ENCODE measurements around the gene GTF2B. TPM values are rescaled to one million over a fixed set of nuclear protein-coding genes. Genes with fewer than 3 reads are reported as not detected.

Gene GTF2B
- total and polyA plus RNA-seq, 7 donors, result 21.6 to 47.4 (median 33.9) TPM

GRCh38 chr1:88877911-88878310 is 13.5 kb downstream of the GTF2B start:
- Histone ChIP-seq H3K9me3 (no peaks in the 10 kb centered on the region), H3K27ac (peak overlapping the region in 1 of 4 donors; percentile 24), H3K4me1 (peaks cover 0 to 37% (median 20%) of the 10 kb centered on the region in 4 donors), H3K4me3 (no peak overlapping the region), H3K27me3 (no peaks in the 10 kb centered on the region), H3K36me3 (peaks cover 0 to 10% (median 2%) of the 10 kb centered on the region in 4 donors)
- no peak for DNase-seq
- WGBS, 2 donors, result 80 to 88% methylated on average over 9 of the region's 9 CpGs
- intact Hi-C loops (cut with DNase I), result loop anchor here (5.0 to 10.0 kb wide), 2 partner anchors 73 to 221 kb away; no protein-coding TSS in a partner anchor
- TF ChIP-seq POLR2A (IDR thresholded peaks at IDR 0.05) (no peak), CTCF (IDR thresholded peaks at IDR 0.05) (no peak), POLR2AphosphoS5 (IDR thresholded peaks at IDR 0.05) (no peak), EP300 (IDR thresholded peaks at IDR 0.05) (no peak)

- H3K9me3 ChIP-seq, result no peaks in the 10 kb centered on the region
- H3K27me3 ChIP-seq, result no peaks in the 10 kb centered on the region
- no peak for DNase-seq
- intact Hi-C loops (cut with DNase I), result loop anchor here (5.0 to 10.0 kb wide), 2 partner anchors 73 to 220 kb away; no protein-coding TSS in a partner anchor
- no peak for TF ChIP-seq POLR2A (IDR thresholded peaks at IDR 0.05)
- peak in 3 of 4 experiments; percentile 40 to 57 (median 48) for TF ChIP-seq CTCF (IDR thresholded peaks at IDR 0.05)
- TF ChIP-seq EP300 (IDR thresholded peaks at IDR 0.05), result no peak
- WGBS, 2 donors, result 38 to 39% methylated on average over 6 of the region's 6 CpGs
- peaks cover 0 to 10% (median 2%) of the 10 kb centered on the region in 4 donors for H3K36me3 ChIP-seq
- peak overlapping the region in 1 of 4 donors; percentile 24 for H3K27ac ChIP-seq
- peaks cover 0 to 37% (median 20%) of the 10 kb centered on the region in 4 donors for H3K4me1 ChIP-seq
- no peak overlapping the region for H3K4me3 ChIP-seq
These were observed 14.0 kb downstream of the GTF2B start for GRCh38 chr1:88877382-88877825.

- intact Hi-C loops (cut with DNase I), result loop anchor here (5.0 to 10.0 kb wide), 2 partner anchors 72 to 219 kb away; no protein-coding TSS in a partner anchor
- H3K36me3 ChIP-seq, result peaks cover 0 to 8% (median 2%) of the 10 kb centered on the region in 4 donors
- H3K27me3 ChIP-seq, result no peaks in the 10 kb centered on the region
- DNase-seq, result no peak
- H3K4me1 ChIP-seq, result peaks cover 0 to 37% (median 20%) of the 10 kb centered on the region in 4 donors
- no peaks in the 10 kb centered on the region for H3K9me3 ChIP-seq
- 82 to 83% methylated on average over 5 of the region's 5 CpGs for WGBS, 2 donors
- TF ChIP-seq CTCF (IDR thresholded peaks at IDR 0.05) (no peak), EP300 (IDR thresholded peaks at IDR 0.05) (no peak), POLR2A (IDR thresholded peaks at IDR 0.05) (no peak), POLR2AphosphoS5 (IDR thresholded peaks at IDR 0.05) (no peak)
- no peak overlapping the region for H3K4me3 ChIP-seq
- H3K27ac ChIP-seq, result peak overlapping the region in 1 of 4 donors; percentile 24
These were observed 14.6 kb downstream of the GTF2B start for GRCh38 chr1:88876573-88877365.

- no peak for DNase-seq
- intact Hi-C loops (cut with DNase I), result loop anchor here (5.0 to 10.0 kb wide), 2 partner anchors 71 to 218 kb away; no protein-coding TSS in a partner anchor
- TF ChIP-seq CTCF (IDR thresholded peaks at IDR 0.05) (no peak), EP300 (IDR thresholded peaks at IDR 0.05) (no peak), POLR2A (IDR thresholded peaks at IDR 0.05) (no peak), POLR2AphosphoS5 (IDR thresholded peaks at IDR 0.05) (no peak)
- 88 to 92% methylated on average over 4 of the region's 4 CpGs for WGBS, 2 donors
- no peaks in the 10 kb centered on the region for H3K27me3 ChIP-seq
- H3K36me3 ChIP-seq, result peaks cover 0 to 4% (median 0%) of the 10 kb centered on the region in 4 donors
- H3K9me3 ChIP-seq, result no peaks in the 10 kb centered on the region
- peaks cover 0 to 37% (median 20%) of the 10 kb centered on the region in 4 donors for H3K4me1 ChIP-seq
- H3K27ac ChIP-seq, result no peak overlapping the region
- H3K4me3 ChIP-seq, result no peak overlapping the region
These were observed 15.8 kb downstream of the GTF2B start for GRCh38 chr1:88875595-88875994.
